ENCODE data around the gene CHAT.
A peak's percentile ranks its signal among the peaks of the same experiment; 100 is the strongest.

CHAT gene

DNA sequence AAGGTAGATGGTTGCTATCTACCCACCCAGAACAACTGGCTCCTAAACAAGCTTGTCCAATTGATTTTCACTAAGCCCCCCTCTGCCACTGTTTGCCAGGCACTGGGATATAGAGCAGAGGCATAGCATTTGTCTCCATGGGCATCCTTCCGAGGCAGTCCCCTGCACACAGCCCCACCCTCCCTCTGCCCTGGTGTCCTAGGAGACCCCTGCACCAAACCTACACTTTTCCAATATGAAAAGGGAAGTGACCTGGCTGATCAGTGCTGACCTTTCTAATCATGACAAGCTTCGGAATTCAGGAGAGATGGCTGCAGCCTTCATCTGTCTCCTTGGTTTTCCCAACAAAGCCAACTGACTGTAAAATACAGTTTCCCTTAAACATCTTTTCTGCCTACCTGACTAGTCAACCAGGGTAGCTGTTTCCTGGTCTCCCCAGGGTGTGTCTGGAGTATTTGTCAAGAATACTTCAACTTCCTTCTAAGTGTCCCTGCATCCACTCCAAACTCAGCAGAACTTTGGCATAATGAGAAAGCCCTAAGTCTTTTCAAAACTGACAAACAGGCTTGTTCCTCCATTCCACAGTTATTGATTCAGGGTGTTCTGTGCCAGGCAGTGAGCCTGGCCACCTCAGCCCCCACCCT lies 11.3 kb upstream of the CHAT start:
- Histone ChIP-seq H4K91ac (ENCODE audit: low read depth, low read length, poor library complexity) (no peak overlapping the region), H3K14ac (ENCODE audit: low read length) (no peak overlapping the region), H3K27ac (replicated peaks; ENCODE audit: low read length) (no peak overlapping the region), H2AK5ac (ENCODE audit: low read depth, low read length) (no peak overlapping the region), H3K9me3 (replicated peaks in 1 of 2; ENCODE audit: control insufficient read depth in 2 of 2, insufficient read depth in 1 of 2, low read depth in 1 of 2, low read length in 2 of 2) (no peaks in the 10 kb centered on the region), H3K4me2 (ENCODE audit: insufficient read depth, low read length, poor library complexity, severe bottlenecking) (no peak overlapping the region), H3K4ac (ENCODE audit: low read length) (no peak overlapping the region), H2BK5ac (ENCODE audit: low read length) (no peak overlapping the region), H2BK12ac (ENCODE audit: low read length) (no peak overlapping the region), H3K36me3 (replicated peaks in 1 of 2; ENCODE audit: control insufficient read depth in 2 of 2, insufficient read depth in 2 of 2, low read length in 2 of 2) (no peaks in the 10 kb centered on the region), H3K4me3 (ENCODE audit: low read length in 2 of 2) (no peak overlapping the region), H3K79me1 (ENCODE audit: low read depth, low read length) (no peaks in the 10 kb centered on the region), H3K18ac (ENCODE audit: low read length) (no peak overlapping the region), H3K9ac (ENCODE audit: low read depth, low read length, poor library complexity) (no peak overlapping the region), H2BK120ac (ENCODE audit: low read depth, low read length) (no peak overlapping the region), H4K8ac (ENCODE audit: low read depth, low read length) (no peak overlapping the region), H2BK15ac (ENCODE audit: low read length) (no peak overlapping the region), H3K4me1 (ENCODE audit: control insufficient read depth in 2 of 2, insufficient read depth in 1 of 2, low read depth in 1 of 2, low read length in 2 of 2) (no peaks in the 10 kb centered on the region), H3K27me3 (ENCODE audit: control insufficient read depth in 3 of 3, insufficient read depth in 3 of 3, low read depth in 1 of 3, low read length in 3 of 3) (peaks cover 4 to 18% (median 9%) of the 10 kb centered on the region in 3 experiments), H2AFZ (ENCODE audit: low read length) (no peak overlapping the region), H3K23ac (ENCODE audit: low read depth, low read length, poor library complexity) (no peak overlapping the region)
- no peak for DNase-seq (ENCODE audit: low spot score)
- no CpG with 5 or more reads among the region's 2 CpGs for WGBS, 2 donors (ENCODE audit: extremely low coverage in 2 of 2, insufficient read length in 2 of 2, insufficient replicate concordance in 1 of 2)

DNA sequence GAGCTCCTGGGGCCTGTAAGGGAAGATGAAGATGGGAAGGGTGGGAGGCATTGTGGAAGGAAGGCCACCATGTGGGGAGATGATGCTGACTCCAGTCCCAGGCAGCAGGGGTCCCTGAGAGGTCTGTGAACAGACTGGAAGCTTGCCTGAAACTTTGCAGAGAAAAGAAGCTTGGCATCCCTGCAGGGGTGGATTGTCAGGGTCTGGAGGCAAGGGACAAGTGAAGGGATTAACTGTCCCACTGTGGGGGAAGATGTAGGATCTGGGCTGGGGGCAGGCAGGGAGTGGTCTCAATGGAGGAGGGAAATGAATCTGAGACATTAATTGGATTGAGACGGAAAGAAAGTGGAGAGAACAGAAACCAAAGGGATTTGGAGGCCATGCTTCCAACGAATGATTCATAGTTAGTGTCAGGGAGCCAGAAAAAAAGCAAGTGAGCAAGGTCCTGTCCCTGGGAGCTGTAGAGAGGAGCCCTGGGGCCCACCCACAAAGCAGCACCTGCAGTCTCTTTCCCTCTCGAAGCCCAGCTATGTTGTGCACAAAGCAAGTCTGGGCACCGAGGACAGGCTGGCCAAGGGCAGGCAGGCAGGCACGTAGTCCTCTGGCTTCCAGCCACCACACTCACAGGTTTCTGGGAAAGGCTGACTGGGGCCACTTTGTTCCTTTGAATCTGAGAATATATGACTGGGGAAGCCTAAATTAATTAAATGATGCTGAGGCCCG lies 8.5 kb upstream of the CHAT start:
- Histone ChIP-seq H3K27me3 (ENCODE audit: control insufficient read depth in 3 of 3, insufficient read depth in 3 of 3, low read depth in 1 of 3, low read length in 3 of 3) (peaks cover 7 to 45% (median 37%) of the 10 kb centered on the region in 3 experiments), H2BK15ac (ENCODE audit: low read length) (no peak overlapping the region)

DNA sequence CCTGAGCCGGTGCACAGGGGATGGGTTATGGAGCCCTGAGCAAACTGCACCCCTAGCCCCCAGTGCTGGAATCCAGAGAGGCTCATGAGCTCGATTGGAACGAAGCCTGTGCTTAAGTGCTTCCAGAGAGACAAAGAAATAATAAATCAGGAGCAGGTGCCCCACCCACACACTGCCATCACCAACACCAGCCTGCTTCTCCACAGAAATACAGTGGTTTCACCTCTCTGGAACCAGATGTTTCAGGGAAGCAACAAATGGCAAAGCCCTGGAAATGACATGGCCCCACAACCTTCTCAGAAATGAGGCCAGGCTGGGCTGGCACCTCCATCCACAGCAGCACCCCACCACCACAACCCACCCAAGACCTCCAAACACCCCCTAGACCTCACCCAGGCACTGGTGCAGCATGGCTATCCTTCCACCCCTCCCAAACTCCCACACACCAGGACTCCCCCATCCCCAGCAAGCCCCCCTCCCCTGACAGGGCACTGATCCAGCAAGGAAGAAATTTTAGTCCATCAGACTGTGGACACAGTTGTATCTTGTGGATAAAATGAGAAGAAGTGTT lies 7.8 kb upstream of the CHAT start:
- H2AFZ ChIP-seq (ENCODE audit: low read length), result no peak overlapping the region
- H3K4ac ChIP-seq (ENCODE audit: low read length), result no peak overlapping the region
- no peak overlapping the region for H3K18ac ChIP-seq (ENCODE audit: low read length)
- no peak overlapping the region for H3K4me2 ChIP-seq (ENCODE audit: insufficient read depth, low read length, poor library complexity, severe bottlenecking)
- no peak overlapping the region for H2BK120ac ChIP-seq (ENCODE audit: low read depth, low read length)
- H2AK5ac ChIP-seq (ENCODE audit: low read depth, low read length), result no peak overlapping the region
- no peak overlapping the region for H3K4me3 ChIP-seq (ENCODE audit: low read length in 2 of 2)
- DNase-seq (ENCODE audit: low spot score), result no peak
- H2BK12ac ChIP-seq (ENCODE audit: low read length), result no peak overlapping the region
- H2BK15ac ChIP-seq (ENCODE audit: low read length), result no peak overlapping the region
- H3K27ac ChIP-seq (replicated peaks; ENCODE audit: low read length), result no peak overlapping the region
- no peak overlapping the region for H3K23ac ChIP-seq (ENCODE audit: low read depth, low read length, poor library complexity)
- H3K36me3 ChIP-seq (replicated peaks in 1 of 2; ENCODE audit: control insufficient read depth in 2 of 2, insufficient read depth in 2 of 2, low read length in 2 of 2), result no peaks in the 10 kb centered on the region
- no peak overlapping the region for H4K8ac ChIP-seq (ENCODE audit: low read depth, low read length)
- no CpG with 5 or more reads among the region's 3 CpGs for WGBS, 2 donors (ENCODE audit: extremely low coverage in 2 of 2, insufficient read length in 2 of 2, insufficient replicate concordance in 1 of 2)
- H3K14ac ChIP-seq (ENCODE audit: low read length), result no peak overlapping the region
- peaks cover 3% of the 10 kb centered on the region for H3K79me1 ChIP-seq (ENCODE audit: low read depth, low read length)
- no peak overlapping the region for H2BK5ac ChIP-seq (ENCODE audit: low read length)
- no peaks in the 10 kb centered on the region for H3K9me3 ChIP-seq (replicated peaks in 1 of 2; ENCODE audit: control insufficient read depth in 2 of 2, insufficient read depth in 1 of 2, low read depth in 1 of 2, low read length in 2 of 2)
- H3K9ac ChIP-seq (ENCODE audit: low read depth, low read length, poor library complexity), result no peak overlapping the region
- no peak overlapping the region for H4K91ac ChIP-seq (ENCODE audit: low read depth, low read length, poor library complexity)
- H3K4me1 ChIP-seq (ENCODE audit: control insufficient read depth in 2 of 2, insufficient read depth in 1 of 2, low read depth in 1 of 2, low read length in 2 of 2), result peaks cover 0 to 6% of the 10 kb centered on the region in 2 donors
- peaks cover 13 to 52% (median 43%) of the 10 kb centered on the region in 3 experiments for H3K27me3 ChIP-seq (ENCODE audit: control insufficient read depth in 3 of 3, insufficient read depth in 3 of 3, low read depth in 1 of 3, low read length in 3 of 3)

More for the DNA sequence above, 8.5 kb upstream of the CHAT start:
- Histone ChIP-seq H3K23ac (ENCODE audit: low read depth, low read length, poor library complexity) (no peak overlapping the region), H2BK120ac (ENCODE audit: low read depth, low read length) (no peak overlapping the region), H3K4me3 (ENCODE audit: low read length in 2 of 2) (peak overlapping the region in 1 of 2 donors; percentile 61), H3K36me3 (replicated peaks in 1 of 2; ENCODE audit: control insufficient read depth in 2 of 2, insufficient read depth in 2 of 2, low read length in 2 of 2) (no peaks in the 10 kb centered on the region), H3K9me3 (replicated peaks in 1 of 2; ENCODE audit: control insufficient read depth in 2 of 2, insufficient read depth in 1 of 2, low read depth in 1 of 2, low read length in 2 of 2) (no peaks in the 10 kb centered on the region), H3K14ac (ENCODE audit: low read length) (no peak overlapping the region), H3K79me1 (ENCODE audit: low read depth, low read length) (no peaks in the 10 kb centered on the region), H2AK5ac (ENCODE audit: low read depth, low read length) (no peak overlapping the region), H3K18ac (ENCODE audit: low read length) (no peak overlapping the region), H2BK5ac (ENCODE audit: low read length) (no peak overlapping the region), H3K27ac (replicated peaks; ENCODE audit: low read length) (no peak overlapping the region), H2BK12ac (ENCODE audit: low read length) (no peak overlapping the region), H3K9ac (ENCODE audit: low read depth, low read length, poor library complexity) (no peak overlapping the region), H3K4ac (ENCODE audit: low read length) (no peak overlapping the region), H2AFZ (ENCODE audit: low read length) (no peak overlapping the region), H3K4me1 (ENCODE audit: control insufficient read depth in 2 of 2, insufficient read depth in 1 of 2, low read depth in 1 of 2, low read length in 2 of 2) (peaks cover 0 to 2% of the 10 kb centered on the region in 2 donors), H4K8ac (ENCODE audit: low read depth, low read length) (no peak overlapping the region), H3K4me2 (ENCODE audit: insufficient read depth, low read length, poor library complexity, severe bottlenecking) (no peak overlapping the region), H4K91ac (ENCODE audit: low read depth, low read length, poor library complexity) (no peak overlapping the region)
- DNase-seq (ENCODE audit: low spot score), result no peak
- WGBS, 2 donors (ENCODE audit: extremely low coverage in 2 of 2, insufficient read length in 2 of 2, insufficient replicate concordance in 1 of 2), result no CpG with 5 or more reads among the region's 6 CpGs

DNA sequence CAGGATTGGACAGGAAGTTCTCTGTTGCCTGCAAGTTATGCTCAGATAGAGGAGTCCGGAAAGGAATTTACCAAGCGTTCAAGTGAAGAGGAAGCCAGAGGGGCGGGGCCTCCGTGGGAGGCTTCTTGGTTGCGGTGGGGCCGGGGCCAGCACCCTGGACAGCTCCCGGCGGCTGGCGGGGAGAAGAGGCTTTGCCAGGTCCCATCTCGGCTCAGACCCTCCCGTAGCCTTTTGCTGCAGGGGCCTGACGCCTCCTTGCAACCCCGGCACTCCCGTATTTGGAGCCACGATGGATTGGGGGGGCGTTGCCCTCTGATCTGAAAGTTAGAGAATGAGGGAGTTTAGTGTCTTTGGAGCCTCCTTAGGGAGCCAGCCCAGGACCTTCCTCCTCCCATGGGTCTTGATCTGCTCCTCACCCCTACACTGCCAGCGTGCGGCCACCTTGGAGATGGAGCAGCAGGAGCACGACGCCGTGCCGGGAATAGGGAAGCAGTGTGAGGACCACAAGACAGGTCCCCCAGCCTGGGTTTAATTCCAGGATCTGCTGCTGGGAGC lies 6.8 kb upstream of the CHAT start:
- Histone ChIP-seq H3K14ac (ENCODE audit: low read length) (no peak overlapping the region), H2BK120ac (ENCODE audit: low read depth, low read length) (no peak overlapping the region), H3K9me3 (replicated peaks in 1 of 2; ENCODE audit: control insufficient read depth in 2 of 2, insufficient read depth in 1 of 2, low read depth in 1 of 2, low read length in 2 of 2) (peaks cover 6 to 7% of the 10 kb centered on the region in 2 donors), H3K4me1 (ENCODE audit: control insufficient read depth in 2 of 2, insufficient read depth in 1 of 2, low read depth in 1 of 2, low read length in 2 of 2) (peaks cover 4 to 15% of the 10 kb centered on the region in 2 donors), H2AFZ (ENCODE audit: low read length) (no peak overlapping the region), H2BK5ac (ENCODE audit: low read length) (no peak overlapping the region), H3K4me3 (ENCODE audit: low read length in 2 of 2) (no peak overlapping the region), H3K79me1 (ENCODE audit: low read depth, low read length) (peaks cover 6% of the 10 kb centered on the region), H2BK15ac (ENCODE audit: low read length) (no peak overlapping the region), H2AK5ac (ENCODE audit: low read depth, low read length) (no peak overlapping the region), H2BK12ac (ENCODE audit: low read length) (no peak overlapping the region), H3K18ac (ENCODE audit: low read length) (no peak overlapping the region), H3K27me3 (ENCODE audit: control insufficient read depth in 3 of 3, insufficient read depth in 3 of 3, low read depth in 1 of 3, low read length in 3 of 3) (peaks cover 24 to 62% (median 54%) of the 10 kb centered on the region in 3 experiments), H3K23ac (ENCODE audit: low read depth, low read length, poor library complexity) (no peak overlapping the region), H3K27ac (replicated peaks; ENCODE audit: low read length) (no peak overlapping the region), H4K8ac (ENCODE audit: low read depth, low read length) (no peak overlapping the region), H3K4me2 (ENCODE audit: insufficient read depth, low read length, poor library complexity, severe bottlenecking) (no peak overlapping the region), H4K91ac (ENCODE audit: low read depth, low read length, poor library complexity) (no peak overlapping the region), H3K36me3 (replicated peaks in 1 of 2; ENCODE audit: control insufficient read depth in 2 of 2, insufficient read depth in 2 of 2, low read length in 2 of 2) (no peaks in the 10 kb centered on the region), H3K4ac (ENCODE audit: low read length) (no peak overlapping the region), H3K9ac (ENCODE audit: low read depth, low read length, poor library complexity) (no peak overlapping the region)
- WGBS, 2 donors (ENCODE audit: extremely low coverage in 2 of 2, insufficient read length in 2 of 2, insufficient replicate concordance in 1 of 2), result no CpG with 5 or more reads among the region's 22 CpGs
- DNase-seq (ENCODE audit: low spot score), result peak; percentile 78
